Loucy (cell line): ENCODE measurements around the gene PPARGC1A.

Experiments used
- CTCF ChIP-seq: fragments of 200-600 bp; sonication (generic); conservative IDR thresholded peaks from 2 replicates; pipeline ENCODE4 v1.5.1; 2014; ENCODE audit warnings: mild to moderate bottlenecking, antibody characterized with exemption, low read length
- EZH2phosphoT487 ChIP-seq: fragments of 200-600 bp; IDR thresholded peaks from 2 replicates; pipeline ENCODE4 v1.6.1; 2018; ENCODE audit warnings: antibody characterized with exemption, mild to moderate bottlenecking, moderate library complexity, borderline replicate concordance

- TF ChIP-seq CTCF: no peak
- TF ChIP-seq EZH2phosphoT487: no peak
Measured at GRCh38 chr4:23916282-23916681, 26.4 kb upstream of the PPARGC1A start.
